Muscle of arm (tissue), 14 donors: Measurements from ENCODE around the gene MMP24. TPM values are rescaled to one million over a fixed set of nuclear protein-coding genes. Genes with fewer than 3 reads are reported as not detected.
"Not testable (repeated sequence)": the region's sequence is repeated elsewhere in the genome, so short reads cannot be mapped to it uniquely, and the experiment has no call there.

Experiments
- DNase-seq: peaks from one replicate; pipeline ENCODE4 v3.0.0-alpha.2; 2013
- long read RNA-seq, 11 donors: transcript quantifications; one replicate each; lab custom pipeline, GENCODE V29; 2026
- polyA plus RNA-seq, 12 donors: library from polyadenylated mRNA; unstranded; fragments of 120-200 nt; gene quantifications; one replicate each; pipeline ENCODE4 v1.2.1, GENCODE V29; 2013; ENCODE audit not compliant: insufficient read length in 12 of 12

MMP24 gene
- under 1 TPM in 10 of 12 donors, not detected in 2; 0.19 to 0.77 (median 0.44) TPM for polyA plus RNA-seq
- long read RNA-seq, donor 1: 0 reads
- long read RNA-seq, donor 2, partial matches to known transcripts: 0 of 34 reads
- long read RNA-seq, donor 2, other reads (novel, unspliced or antisense): 34 of 34 reads
- long read RNA-seq, donor 3, partial matches to known transcripts: 10 of 10 reads
- long read RNA-seq, donor 3, other reads (novel, unspliced or antisense): 0 of 10 reads
- long read RNA-seq, donor 4, partial matches to known transcripts: 0 of 11 reads
- long read RNA-seq, donor 4, other reads (novel, unspliced or antisense): 11 of 11 reads
- long read RNA-seq, donor 5: 0 reads
- long read RNA-seq, donor 6: 0 reads
- long read RNA-seq, donor 7, partial matches to known transcripts: 11 of 56 reads
- long read RNA-seq, donor 7, other reads (novel, unspliced or antisense): 45 of 56 reads
- long read RNA-seq, donor 8, partial matches to known transcripts: 16 of 16 reads
- long read RNA-seq, donor 8, other reads (novel, unspliced or antisense): 0 of 16 reads
- long read RNA-seq, donor 9, partial matches to known transcripts: 33 of 33 reads
- long read RNA-seq, donor 9, other reads (novel, unspliced or antisense): 0 of 33 reads
- long read RNA-seq, donor 10: 0 reads
- long read RNA-seq, donor 11: 0 reads

GRCh38 chr20:35226126-35226883 lies at the start of gene MMP24:
Gene MMP24 (plus strand): TSS chr20:35226690. CDS start chr20:35226739, 49 bp downstream.
- no peak for DNase-seq

- DNase-seq: no peak
Observed at GRCh38 chr20:35179292-35180212, 46.9 kb upstream of the MMP24 start.

GRCh38 chr20:35180266-35180665 lies 46.2 kb upstream of the MMP24 start:
- no peak for DNase-seq

- no peak for DNase-seq
Observed at GRCh38 chr20:35181731-35182130, 44.8 kb upstream of the MMP24 start.

- DNase-seq: not testable (repeated sequence)
Observed at GRCh38 chr20:35186691-35187289, 39.7 kb upstream of the MMP24 start.

GRCh38 chr20:35187584-35188190 lies 38.8 kb upstream of the MMP24 start:
- no peak for DNase-seq

- DNase-seq: not testable (repeated sequence)
Observed at GRCh38 chr20:35189223-35189622, 37.3 kb upstream of the MMP24 start.

GRCh38 chr20:35190556-35190955 lies 35.9 kb upstream of the MMP24 start:
- DNase-seq: no peak

- DNase-seq: no peak
Observed at GRCh38 chr20:35191419-35192117, 34.9 kb upstream of the MMP24 start.

- no peak for DNase-seq
Observed at GRCh38 chr20:35192118-35192872, 34.2 kb upstream of the MMP24 start.

- DNase-seq: not testable (repeated sequence)
Observed at GRCh38 chr20:35193031-35193791, 33.3 kb upstream of the MMP24 start.

GRCh38 chr20:35196313-35196712 lies 30.2 kb upstream of the MMP24 start:
- no peak for DNase-seq

GRCh38 chr20:35199740-35200139 lies 26.8 kb upstream of the MMP24 start:
- DNase-seq: no peak

GRCh38 chr20:35200267-35200666 lies 26.2 kb upstream of the MMP24 start:
- DNase-seq: no peak

GRCh38 chr20:35201467-35201866 lies 25.0 kb upstream of the MMP24 start:
- DNase-seq: not testable (repeated sequence)

GRCh38 chr20:35206802-35207201 lies 19.7 kb upstream of the MMP24 start:
- no peak for DNase-seq

GRCh38 chr20:35207950-35208611 lies 18.4 kb upstream of the MMP24 start:
- DNase-seq: peak; percentile 84
